Natural killer cell (primary cell): ENCODE data around the gene OTUD4. TPM values are rescaled to one million over a fixed set of nuclear protein-coding genes. Genes with fewer than 3 reads are reported as not detected.
"Not testable (repeated sequence)": the region's sequence is repeated elsewhere in the genome, so short reads cannot be mapped to it uniquely, and the experiment has no call there.

Experiments used
- ATAC-seq, 3 donors: fragments of 150-1000 bp in 2 of 3; fragments of 200-7000 bp in 1 of 3; cut with Tn5 transposase; 1 replicate in 1 of 3; 2 replicates in 2 of 3; pipeline ENCODE4 v1.10.0; 2021; ENCODE audit warnings: mild to moderate bottlenecking in 2 of 3, moderate library complexity in 2 of 3
- DNase-seq, 2 donors: peaks; one replicate each; pipeline versions ENCODE4 v3.0.0 to v3.0.0-alpha.2; 2013 to 2021; ENCODE audit warnings: mixed read lengths in 1 of 2
- H3K27ac ChIP-seq: one replicate; pipeline ENCODE4 v1.5.1; 2013; ENCODE audit warnings: mild to moderate bottlenecking, low read length
- H3K27me3 ChIP-seq: one replicate; pipeline ENCODE4 v1.6.1; 2013; ENCODE audit warnings: low read length; ENCODE audit not compliant: control insufficient read depth, insufficient read depth
- H3K36me3 ChIP-seq: one replicate; pipeline ENCODE4 v1.6.1; 2013; ENCODE audit warnings: low read length; ENCODE audit not compliant: control insufficient read depth, insufficient read depth
- H3K4me1 ChIP-seq: one replicate; pipeline ENCODE4 v1.6.1; 2013; ENCODE audit warnings: low read length; ENCODE audit not compliant: control insufficient read depth, insufficient read depth
- H3K4me3 ChIP-seq: one replicate; pipeline ENCODE4 v1.5.1; 2013; ENCODE audit warnings: low read length
- H3K9me3 ChIP-seq: one replicate; pipeline ENCODE4 v1.6.1; 2013; ENCODE audit warnings: low read length; ENCODE audit not compliant: control insufficient read depth, insufficient read depth
- H3K27ac Mint-ChIP-seq, 2 donors: one replicate each; pipeline ENCODE4 v1.8.0; 2022; ENCODE audit warnings: mild to moderate bottlenecking in 2 of 2, mixed read lengths in 2 of 2, moderate library complexity in 1 of 2
- H3K27me3 Mint-ChIP-seq, 2 donors: one replicate each; pipeline ENCODE4 v1.8.0; 2022; ENCODE audit warnings: low read depth in 2 of 2, mixed read lengths in 2 of 2
- H3K36me3 Mint-ChIP-seq: one replicate; pipeline ENCODE4 v1.8.0; 2022; ENCODE audit warnings: mixed read lengths
- H3K4me1 Mint-ChIP-seq, 2 donors: one replicate each; pipeline ENCODE4 v1.8.0; 2022; ENCODE audit warnings: mixed read lengths in 2 of 2
- H3K4me3 Mint-ChIP-seq: one replicate; pipeline ENCODE4 v1.8.0; 2022; ENCODE audit warnings: mild to moderate bottlenecking, moderate library complexity, mixed read lengths
- H3K9me3 Mint-ChIP-seq, 2 donors: one replicate each; pipeline ENCODE4 v1.8.0; 2022; ENCODE audit warnings: mixed read lengths in 2 of 2
- CTCF ChIP-seq: fragments of 200-600 bp; IDR thresholded peaks from one replicate; pipeline ENCODE4 v1.8.0; 2022; ENCODE audit warnings: antibody characterized with exemption
- WGBS: methylation state at CpG from one replicate; pipeline ENCODE4 v1.1.7; 2013; ENCODE audit warnings: missing lambda C conversion rate; ENCODE audit not compliant: insufficient coverage; 5-methylcytosine and 5-hydroxymethylcytosine counted together
- intact Hi-C: fragments of 100-400 bp; cut with micrococcal nuclease; formaldehyde crosslinking; loops from one replicate; pipeline ENCODE4 v1.14.2; 2022
- total RNA-seq, 4 donors: library from RNA; stranded (reverse); fragments of 120-200 nt in 1 of 4; gene quantifications; one replicate each; pipeline versions ENCODE4 v1.2.3 to v1.2.4, GENCODE V29; 2013 to 2022

Gene OTUD4
- total RNA-seq, 3 donors from 2014 or later (not counting 1 experiment from before 2014, with no cell fraction given), result 60.0 to 73.3 (median 71.6) TPM

- peak overlapping the region in 1 of 2 donors; percentile 67 for H3K27ac Mint-ChIP-seq
- H3K4me1 ChIP-seq, result no peaks in the 10 kb centered on the region
- DNase-seq, result no peak
- no peak for ATAC-seq
- H3K9me3 ChIP-seq, result no peaks in the 10 kb centered on the region
- H3K27ac ChIP-seq, result no peak overlapping the region
- H3K27me3 ChIP-seq, result no peaks in the 10 kb centered on the region
- peaks cover 70% of the 10 kb centered on the region for H3K36me3 ChIP-seq
- H3K4me1 Mint-ChIP-seq, result peaks cover 0 to 11% of the 10 kb centered on the region in 2 donors
- no peak overlapping the region for H3K4me3 Mint-ChIP-seq
- no peaks in the 10 kb centered on the region for H3K27me3 Mint-ChIP-seq
- no peaks in the 10 kb centered on the region for H3K9me3 Mint-ChIP-seq
- WGBS, result 90% methylated on average over 2 of the region's 2 CpGs
- H3K4me3 ChIP-seq, result no peak overlapping the region
- intact Hi-C loops, result no loop called here
- peaks cover 21% of the 10 kb centered on the region for H3K36me3 Mint-ChIP-seq
- TF ChIP-seq CTCF, result no peak
Measured at GRCh38 chr4:145153181-145153903, 27.0 kb downstream of the OTUD4 start.

- peaks cover 79% of the 10 kb centered on the region for H3K36me3 ChIP-seq
- 91% methylated on average over 3 of the region's 3 CpGs for WGBS
- H3K27ac Mint-ChIP-seq, result peak overlapping the region in 1 of 2 donors; percentile 22
Measured at GRCh38 chr4:145148980-145149379, 31.4 kb downstream of the OTUD4 start.

GRCh38 chr4:145136219-145136618, 44.2 kb downstream of the OTUD4 start:
- H3K27ac ChIP-seq, H3K4me1 ChIP-seq, H3K27me3 Mint-ChIP-seq, intact Hi-C loops, H3K9me3 Mint-ChIP-seq, H3K27me3 ChIP-seq, DNase-seq, H3K9me3 ChIP-seq, H3K4me3 ChIP-seq: not testable (repeated sequence)
- peak; percentile 58 to 63 (median 61) for ATAC-seq
- H3K36me3 ChIP-seq, result peaks cover 36% of the 10 kb centered on the region
- peaks cover 18% of the 10 kb centered on the region for H3K36me3 Mint-ChIP-seq
- H3K4me3 Mint-ChIP-seq, result peak overlapping the region; percentile 67
- peak overlapping the region; percentile 10 to 66 for H3K27ac Mint-ChIP-seq
- WGBS, result no CpG with 5 or more reads among the region's 1 CpG
- peaks cover 13 to 14% of the 10 kb centered on the region in 2 donors for H3K4me1 Mint-ChIP-seq

More at GRCh38 chr4:145148980-145149379, 31.4 kb downstream of the OTUD4 start:
- Mint-ChIP-seq H3K9me3 (no peaks in the 10 kb centered on the region), H3K4me1 (peaks cover 0 to 6% of the 10 kb centered on the region in 2 donors), H3K27me3 (no peaks in the 10 kb centered on the region), H3K4me3 (no peak overlapping the region), H3K36me3 (peaks cover 36% of the 10 kb centered on the region)
- Histone ChIP-seq H3K9me3 (no peaks in the 10 kb centered on the region), H3K27me3 (no peaks in the 10 kb centered on the region), H3K27ac (no peak overlapping the region), H3K4me1 (no peaks in the 10 kb centered on the region), H3K4me3 (no peak overlapping the region)
- DNase-seq, result no peak
- ATAC-seq, result no peak
- TF ChIP-seq CTCF, result no peak
- intact Hi-C loops, result no loop called here

GRCh38 chr4:145132511-145133098, 47.8 kb downstream of the OTUD4 start:
- H3K4me3 ChIP-seq, result no peak overlapping the region
- H3K27ac Mint-ChIP-seq, result peak overlapping the region; percentile 17 to 51
- intact Hi-C loops, result no loop called here
- peaks cover 15% of the 10 kb centered on the region for H3K36me3 Mint-ChIP-seq
- no peak overlapping the region for H3K27ac ChIP-seq
- peaks cover 14 to 23% of the 10 kb centered on the region in 2 donors for H3K4me1 Mint-ChIP-seq
- DNase-seq (no peak), ATAC-seq (no peak)
- TF ChIP-seq CTCF, result no peak
- no peaks in the 10 kb centered on the region for H3K27me3 ChIP-seq
- no peaks in the 10 kb centered on the region for H3K9me3 Mint-ChIP-seq
- no peaks in the 10 kb centered on the region for H3K4me1 ChIP-seq
- WGBS, result 58% methylated on average over 3 of the region's 5 CpGs
- no peaks in the 10 kb centered on the region for H3K9me3 ChIP-seq
- no peaks in the 10 kb centered on the region for H3K27me3 Mint-ChIP-seq
- H3K36me3 ChIP-seq, result peaks cover 29% of the 10 kb centered on the region
- H3K4me3 Mint-ChIP-seq, result no peak overlapping the region
